Lower leg skin (tissue), 4 donors: ENCODE data around the gene VSIR. TPM values are rescaled to one million over a fixed set of nuclear protein-coding genes. Genes with fewer than 3 reads are reported as not detected.
A peak's percentile ranks its signal among the peaks of the same experiment; 100 is the strongest.

Source experiments
- DNase-seq, 2 donors: peaks; one replicate each; pipeline ENCODE4 v3.0.0-alpha.2; 2019; ENCODE audit warnings: low spot score in 2 of 2
- H3K4me3 ChIP-seq: fragments of 200-600 bp; sonication (generic); 2 replicates; pipeline ENCODE4 v1.5.1; 2017; ENCODE audit warnings: mild to moderate bottlenecking, low read depth; ENCODE audit not compliant: poor library complexity, severe bottlenecking
- CTCF ChIP-seq, 3 donors: fragments of 450-650 bp; IDR thresholded peaks; one replicate each; pipeline ENCODE4 v1.5.1; 2016; ENCODE audit warnings: antibody characterized with exemption in 3 of 3, mild to moderate bottlenecking in 3 of 3, moderate library complexity in 2 of 3
- POLR2A ChIP-seq, 2 donors: fragments of 450-650 bp; IDR thresholded peaks; one replicate each; pipeline ENCODE4 v1.6.1; 2016 to 2017; ENCODE audit warnings: antibody characterized with exemption in 2 of 2, mild to moderate bottlenecking in 1 of 2, moderate library complexity in 1 of 2
- WGBS, 2 donors: methylation state at CpG; one replicate each; pipeline ENCODE4 v1.1.5; 2018; 5-methylcytosine and 5-hydroxymethylcytosine counted together
- intact Hi-C: fragments of 100-400 bp; cut with DNase I; formaldehyde crosslinking; loops from one replicate; pipeline ENCODE4 v1.15.0; 2023; ENCODE audit warnings: low total_unique reads
- total RNA-seq, 4 donors: library from RNA; depleted of rRNA; stranded (reverse); fragments of >200 nt; gene quantifications; one replicate each; pipeline ENCODE4 v1.1.0, GENCODE V29; 2016

VSIR gene
- total RNA-seq, 4 donors from 2014 or later, result 14.5 to 56.5 (median 23.2) TPM

GRCh38 chr10:71710519-71710918, 62.8 kb downstream of the VSIR start:
- no peak overlapping the region for H3K4me3 ChIP-seq
- TF ChIP-seq POLR2A (IDR thresholded peaks at IDR 0.05) (no peak), CTCF (IDR thresholded peaks at IDR 0.05) (no peak)
- no peak for DNase-seq
- WGBS, 2 donors, result 100% methylated on average over 2 of the region's 2 CpGs
- intact Hi-C loops, result no loop called here

DNA sequence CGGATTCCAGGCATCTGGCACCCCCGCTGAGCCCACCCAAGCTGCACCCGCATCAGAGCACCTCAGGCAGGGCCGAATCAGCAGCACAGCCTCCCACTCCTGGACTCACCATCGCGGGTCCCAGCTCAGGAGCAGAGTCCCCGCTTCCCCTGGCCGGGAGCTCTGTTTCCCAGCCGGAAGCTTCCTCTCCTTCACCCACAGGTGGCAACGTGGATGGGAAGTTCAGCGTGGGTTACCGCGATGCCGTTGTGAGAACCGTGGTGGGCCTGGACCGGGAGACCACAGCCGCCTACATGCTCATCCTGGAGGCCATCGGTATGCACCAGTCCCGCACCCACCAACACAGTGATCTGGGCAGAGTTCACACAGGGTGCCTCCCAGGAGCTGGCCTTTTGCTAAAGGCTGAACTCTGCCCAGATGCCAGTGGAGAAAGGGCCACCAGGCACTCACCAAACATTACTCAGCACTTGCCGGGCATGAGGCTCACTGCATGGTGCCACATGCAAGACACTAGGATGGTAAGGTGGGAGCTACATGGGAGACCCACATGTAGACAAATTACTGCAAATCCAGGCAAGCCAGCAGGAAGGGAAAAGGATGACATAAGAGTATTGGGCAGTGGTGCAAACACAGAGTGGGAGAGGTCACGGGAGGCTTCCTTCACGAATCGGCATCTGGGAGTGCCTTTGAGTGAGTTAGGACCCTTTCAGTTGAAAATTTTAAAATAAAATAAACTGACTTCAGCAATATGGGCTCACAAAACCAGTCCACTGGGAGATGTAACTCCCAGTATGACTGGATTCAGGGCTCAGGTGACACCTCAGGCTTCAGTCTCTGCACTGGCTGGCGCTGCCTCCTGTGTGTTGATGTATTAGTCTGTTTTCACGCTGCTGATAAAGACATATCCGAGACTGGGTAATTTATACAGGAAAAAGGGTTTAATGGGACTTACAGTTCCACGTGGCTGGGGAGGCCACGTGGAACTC, 64.1 kb downstream of the VSIR start:
- TF ChIP-seq POLR2A (IDR thresholded peaks at IDR 0.05) (no peak), CTCF (IDR thresholded peaks at IDR 0.05) (no peak)
- intact Hi-C loops, result loop anchor here (5.0 kb wide), 1 partner anchor 392 kb away; the partner anchor contains the start of gene SLC29A3
- WGBS, 2 donors, result 72 to 83% methylated on average over 26 to 28 of the region's 28 CpGs

GRCh38 chr10:71708301-71708703, 65.0 kb downstream of the VSIR start:
- TF ChIP-seq CTCF (IDR thresholded peaks at IDR 0.05) (peak in 1 of 3 donors; percentile 64), POLR2A (IDR thresholded peaks at IDR 0.05) (no peak)
- WGBS, 2 donors, result 11 to 21% methylated on average over 9 to 10 of the region's 10 CpGs
- no peak overlapping the region for H3K4me3 ChIP-seq
- no peak for DNase-seq
- intact Hi-C loops, result loop anchor here (5.0 kb wide), 1 partner anchor 391 kb away; the partner anchor contains the start of gene SLC29A3

More for the DNA sequence above, 64.1 kb downstream of the VSIR start:
- DNase-seq, result no peak
- no peak overlapping the region for H3K4me3 ChIP-seq

DNA sequence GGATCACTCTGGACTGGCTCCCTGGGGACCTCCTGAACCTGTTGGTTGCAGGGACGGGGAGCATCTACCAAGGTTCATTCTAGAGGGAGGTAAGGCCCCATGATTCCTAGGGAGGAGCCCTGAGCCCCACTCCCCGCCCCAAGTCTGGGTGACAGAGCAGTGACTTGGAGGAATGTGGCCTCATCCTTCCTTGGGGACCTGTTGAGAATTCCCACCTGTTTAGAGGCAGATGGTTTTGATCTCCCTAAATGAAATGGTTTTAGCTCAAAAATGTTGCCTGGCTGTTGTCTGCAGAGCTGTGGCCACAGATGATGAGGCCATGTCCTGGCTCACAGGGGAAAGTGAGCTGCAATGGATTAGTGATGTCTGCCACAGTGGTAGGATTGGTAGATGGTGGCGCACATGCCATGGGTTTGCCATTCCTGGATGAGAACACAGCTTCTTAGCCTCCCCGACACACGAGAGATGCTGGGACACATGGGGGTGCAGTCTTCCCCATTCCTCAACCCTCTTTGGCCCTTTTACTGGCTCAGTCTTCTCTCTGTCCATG, 66.0 kb downstream of the VSIR start:
- intact Hi-C loops, result loop anchor here (5.0 kb wide), 1 partner anchor 390 kb away; the partner anchor contains the start of gene SLC29A3
- TF ChIP-seq CTCF (IDR thresholded peaks at IDR 0.05) (no peak), POLR2A (IDR thresholded peaks at IDR 0.05) (no peak)
- WGBS, 2 donors, result 93 to 98% methylated on average over 5 of the region's 5 CpGs

GRCh38 chr10:71706216-71707121, 66.9 kb downstream of the VSIR start:
- no peak overlapping the region for H3K4me3 ChIP-seq
- TF ChIP-seq CTCF (IDR thresholded peaks at IDR 0.05) (no peak), POLR2A (IDR thresholded peaks at IDR 0.05) (no peak)
- intact Hi-C loops, result loop anchor here (5.0 kb wide), 1 partner anchor 389 kb away; the partner anchor contains the start of gene SLC29A3
- WGBS, 2 donors, result 94% methylated on average over 35 of the region's 35 CpGs
- no peak for DNase-seq

More for the DNA sequence above, 66.0 kb downstream of the VSIR start:
- H3K4me3 ChIP-seq, result no peak overlapping the region
- DNase-seq, result no peak
